HG02610 (cell line): ENCODE measurements around the gene MRPL2.
A peak's percentile ranks its signal among the peaks of the same experiment; 100 is the strongest.

ENCODE experiments used
- ATAC-seq: cut with Tn5 transposase; IDR thresholded peaks from one replicate; pipeline ENCODE4 v1.9.1; 2021; ENCODE audit warnings: mild to moderate bottlenecking, moderate library complexity; ENCODE audit not compliant: unreplicated experiment

The MRPL2 gene

DNA sequence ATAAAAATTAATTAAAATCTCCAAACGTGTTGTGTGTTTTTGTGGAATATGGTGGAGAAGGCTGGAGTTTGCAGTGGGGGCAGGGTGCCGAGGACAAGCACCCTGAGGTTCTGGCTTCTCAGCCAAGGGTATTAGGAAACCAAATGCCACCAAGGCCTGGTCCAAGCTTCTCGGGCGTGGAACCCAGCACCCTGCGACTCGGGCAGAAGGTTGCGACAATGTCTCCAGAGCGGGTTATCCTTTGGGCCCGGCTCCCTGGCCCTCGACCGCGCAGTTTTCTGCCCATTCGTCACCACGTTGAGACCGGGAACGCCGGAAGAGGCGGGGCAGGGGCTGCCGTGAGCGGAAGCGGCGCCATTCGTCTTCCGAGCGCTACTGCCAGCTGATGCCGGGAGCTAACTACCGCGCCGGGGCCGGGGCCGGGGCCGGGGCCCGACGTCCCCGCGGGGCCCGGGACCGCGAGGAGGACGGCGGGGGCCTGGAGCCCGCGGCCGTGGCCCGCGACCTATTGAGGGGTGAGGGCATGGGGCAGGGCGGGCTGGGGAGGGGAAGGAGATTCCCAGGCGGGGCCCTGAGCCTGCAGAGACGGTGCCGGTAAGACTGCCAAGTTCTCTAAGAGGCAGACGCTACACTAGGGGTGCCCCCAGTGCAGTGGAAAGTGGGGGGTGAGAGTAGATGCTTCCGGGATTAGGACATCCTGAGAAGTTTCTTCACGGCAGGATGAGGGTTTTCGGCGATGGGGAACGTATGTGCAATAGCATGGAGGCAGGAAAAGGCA lies 37.8 kb downstream of the MRPL2 start, which contains the start of gene RRP36:
TSS of gene RRP36 (plus strand) at position 354 of the 778 bp plus-strand sequence. CDS start at position 386, 32 bp downstream.
- ATAC-seq: peak; percentile 83

DNA sequence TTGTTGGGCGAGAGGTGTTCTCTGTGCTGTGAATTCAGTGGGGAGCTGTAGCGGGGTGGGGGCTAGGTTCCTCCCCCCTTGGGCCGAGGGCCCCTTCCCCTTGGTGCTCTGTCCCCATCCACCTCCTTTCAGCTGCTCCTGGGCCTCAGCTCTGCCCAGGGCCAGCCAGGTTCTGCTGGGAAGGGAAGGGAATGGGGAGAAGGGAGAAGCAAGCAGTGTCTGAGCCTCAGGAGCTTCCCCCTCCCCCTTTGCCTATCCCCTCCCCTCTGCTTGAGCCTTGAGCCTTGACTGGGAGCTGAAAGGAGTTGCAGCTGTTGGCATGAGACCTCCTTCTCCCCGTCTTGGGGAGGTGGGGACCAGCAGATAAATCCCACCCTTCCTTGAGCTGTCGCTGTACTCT lies 38.4 kb downstream of the MRPL2 start:
- no peak for ATAC-seq

DNA sequence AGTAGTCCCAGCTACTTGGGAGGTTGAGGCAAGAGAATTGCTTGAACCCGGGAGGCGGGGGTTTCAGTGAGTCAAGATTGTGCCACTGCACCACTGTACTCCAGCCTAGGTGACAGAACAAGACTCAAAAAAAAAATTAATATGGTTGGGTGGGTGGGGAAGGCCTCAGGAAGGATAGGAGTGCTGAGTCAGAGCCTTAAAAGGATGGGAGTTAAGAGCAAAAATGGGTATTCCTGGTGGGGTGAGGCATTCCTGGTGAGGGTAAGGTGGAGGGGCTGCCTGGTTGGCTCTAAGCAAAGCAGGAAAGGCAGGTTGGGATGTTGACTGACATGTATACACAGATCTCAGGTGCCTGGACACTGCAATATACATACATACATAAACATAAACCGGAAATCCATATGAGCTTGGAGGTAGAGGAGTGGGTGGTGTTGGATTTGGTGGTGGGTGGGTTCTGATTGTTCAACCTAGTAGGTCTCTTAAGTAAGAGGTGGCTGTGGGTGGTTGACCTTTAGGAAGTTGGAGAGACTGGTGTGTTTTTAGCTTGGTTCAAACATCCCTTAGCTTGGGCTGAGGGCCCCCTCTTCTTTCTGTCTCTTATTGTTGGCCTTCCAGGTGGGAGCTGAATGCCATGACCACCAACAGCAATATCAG lies 39.1 kb downstream of the MRPL2 start:
- no peak for ATAC-seq

DNA sequence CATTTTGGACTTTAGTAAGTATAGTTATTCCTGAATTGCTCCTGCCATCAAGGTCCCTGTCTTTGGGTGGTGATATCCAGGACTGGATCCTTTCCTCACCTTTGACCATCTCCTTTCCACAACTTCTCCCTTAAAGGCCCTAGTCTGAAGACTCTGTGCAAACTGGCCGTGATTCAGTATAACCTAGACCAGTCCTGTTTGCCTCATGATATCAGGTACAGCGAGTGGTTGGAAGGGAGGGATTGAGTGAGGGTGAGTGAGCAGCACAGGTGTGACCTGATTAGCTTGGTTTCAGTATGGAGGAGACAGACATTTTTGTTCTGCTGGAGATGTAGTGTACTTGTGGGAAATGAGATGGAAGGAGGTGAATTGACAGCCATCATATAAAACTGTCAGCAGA lies 40.1 kb downstream of the MRPL2 start:
- no peak for ATAC-seq

GRCh38 chr6:43016943-43017334 lies 42.3 kb downstream of the MRPL2 start:
- ATAC-seq: no peak

- ATAC-seq: no peak
Measured at GRCh38 chr6:43016176-43016942, 42.9 kb downstream of the MRPL2 start.

- ATAC-seq: no peak
Measured at GRCh38 chr6:43014434-43014909, 44.8 kb downstream of the MRPL2 start.

- ATAC-seq: peak; percentile 94
Measured at GRCh38 chr6:43013843-43014433, 45.3 kb downstream of the MRPL2 start, which contains the start of the genes KLHDC3 and MEA1. Gene KLHDC3 (plus strand): TSS chr6:43014249. CDS start chr6:43017193, 2,944 bp downstream. Gene MEA1 (minus strand): TSS chr6:43013946. CDS start chr6:43013813, 133 bp downstream.

GRCh38 chr6:43013097-43013842 lies 46.0 kb downstream of the MRPL2 start:
- no peak for ATAC-seq

DNA sequence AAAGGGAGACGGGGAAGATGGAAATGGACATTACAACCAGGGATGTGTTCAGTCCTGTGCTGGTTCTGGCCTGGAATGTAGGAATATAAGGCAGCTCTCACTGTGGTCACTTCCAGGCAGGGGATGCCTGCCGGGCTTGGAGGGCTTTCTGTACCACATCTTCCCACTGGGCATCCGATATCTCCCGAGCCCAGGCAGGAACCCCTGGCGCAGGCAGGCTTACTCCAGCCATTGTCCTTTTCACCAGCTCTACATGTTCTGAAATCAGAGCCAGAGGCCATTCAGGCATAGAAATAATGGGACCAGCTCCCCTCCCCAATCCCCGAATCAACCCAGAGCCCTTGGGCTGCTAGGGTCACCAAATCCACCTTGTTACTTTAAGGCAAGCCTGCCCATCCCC lies 46.9 kb downstream of the MRPL2 start:
- ATAC-seq: no peak

- ATAC-seq: no peak
Measured at GRCh38 chr6:43011207-43011606, 48.0 kb downstream of the MRPL2 start.

DNA sequence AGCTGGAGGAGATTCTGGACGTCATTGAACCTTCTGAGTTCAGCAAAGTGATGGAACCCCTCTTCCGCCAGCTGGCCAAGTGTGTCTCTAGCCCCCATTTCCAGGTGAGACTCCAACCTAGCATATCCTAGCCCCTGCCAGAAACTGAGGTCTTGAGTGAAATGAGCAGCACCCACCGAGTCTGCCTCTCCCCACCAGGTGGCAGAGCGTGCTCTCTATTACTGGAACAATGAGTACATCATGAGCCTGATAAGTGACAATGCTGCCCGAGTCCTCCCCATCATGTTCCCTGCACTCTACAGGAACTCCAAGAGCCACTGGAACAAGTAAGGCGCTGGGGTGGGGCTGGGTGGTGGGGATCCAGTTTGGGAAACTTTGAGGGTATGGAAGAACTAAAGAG lies 50.1 kb downstream of the MRPL2 start:
- ATAC-seq: no peak

- no peak for ATAC-seq
Measured at GRCh38 chr6:43007126-43007525, 52.1 kb downstream of the MRPL2 start.

GRCh38 chr6:43006251-43006650 lies 53.0 kb downstream of the MRPL2 start:
- ATAC-seq: no peak

- no peak for ATAC-seq
Measured at GRCh38 chr6:43005844-43006243, 53.4 kb downstream of the MRPL2 start.
